NB4 (cell line): ENCODE measurements around the gene LIPH.
"Not testable (repeated sequence)": the region's sequence is repeated elsewhere in the genome, so short reads cannot be mapped to it uniquely, and the experiment has no call there.

Source experiments
- DNase-seq: peaks from one replicate; pipeline ENCODE4 v3.0.0; 2010; ENCODE audit warnings: low read depth
- H3K4me3 ChIP-seq: one replicate; pipeline ENCODE4 v1.5.1; 2011; ENCODE audit warnings: mild to moderate bottlenecking, low read depth, low read length, moderate library complexity
- MYC ChIP-seq: IDR thresholded peaks from 2 replicates; pipeline ENCODE4 v1.6.1; 2011; ENCODE audit warnings: low read depth, low read length
- POLR2A ChIP-seq: IDR thresholded peaks from 2 replicates; pipeline ENCODE4 v1.6.1; 2011; ENCODE audit warnings: mild to moderate bottlenecking; ENCODE audit not compliant: insufficient read length; ENCODE audit errors: extremely low read depth
- TF ChIP-seq, protein P1 (sequence below): IDR thresholded peaks from one replicate; pipeline ENCODE4 v1.5.1; 2012; ENCODE audit warnings: low read depth, low read length
- TF ChIP-seq, protein P2 (sequence below): IDR thresholded peaks from 2 replicates; pipeline ENCODE4 v1.6.1; 2011; ENCODE audit warnings: low read depth, low read length

The LIPH gene

DNA sequence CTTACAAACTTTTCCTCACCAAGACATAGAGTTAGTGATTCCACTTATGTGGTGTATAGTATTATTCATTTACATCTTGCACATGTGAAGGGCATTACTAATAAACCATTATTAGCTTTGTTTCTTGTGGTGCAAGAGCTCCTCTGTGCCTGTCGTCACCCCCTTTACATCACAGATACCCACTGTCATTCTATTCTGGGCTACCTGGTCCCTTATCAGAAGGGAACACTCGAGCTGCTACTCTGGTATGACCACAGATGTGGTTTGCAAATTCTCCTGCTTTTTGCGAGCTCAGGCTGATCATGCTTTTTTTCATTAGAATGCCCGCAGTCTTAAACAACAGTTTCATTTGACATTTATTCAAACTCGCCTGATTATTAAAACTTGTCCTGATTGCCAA is 19.8 kb upstream of the LIPH start:
- TF ChIP-seq, protein P1, sequence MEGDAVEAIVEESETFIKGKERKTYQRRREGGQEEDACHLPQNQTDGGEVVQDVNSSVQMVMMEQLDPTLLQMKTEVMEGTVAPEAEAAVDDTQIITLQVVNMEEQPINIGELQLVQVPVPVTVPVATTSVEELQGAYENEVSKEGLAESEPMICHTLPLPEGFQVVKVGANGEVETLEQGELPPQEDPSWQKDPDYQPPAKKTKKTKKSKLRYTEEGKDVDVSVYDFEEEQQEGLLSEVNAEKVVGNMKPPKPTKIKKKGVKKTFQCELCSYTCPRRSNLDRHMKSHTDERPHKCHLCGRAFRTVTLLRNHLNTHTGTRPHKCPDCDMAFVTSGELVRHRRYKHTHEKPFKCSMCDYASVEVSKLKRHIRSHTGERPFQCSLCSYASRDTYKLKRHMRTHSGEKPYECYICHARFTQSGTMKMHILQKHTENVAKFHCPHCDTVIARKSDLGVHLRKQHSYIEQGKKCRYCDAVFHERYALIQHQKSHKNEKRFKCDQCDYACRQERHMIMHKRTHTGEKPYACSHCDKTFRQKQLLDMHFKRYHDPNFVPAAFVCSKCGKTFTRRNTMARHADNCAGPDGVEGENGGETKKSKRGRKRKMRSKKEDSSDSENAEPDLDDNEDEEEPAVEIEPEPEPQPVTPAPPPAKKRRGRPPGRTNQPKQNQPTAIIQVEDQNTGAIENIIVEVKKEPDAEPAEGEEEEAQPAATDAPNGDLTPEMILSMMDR, result no peak
- no peak for TF ChIP-seq MYC
- TF ChIP-seq, protein P2, sequence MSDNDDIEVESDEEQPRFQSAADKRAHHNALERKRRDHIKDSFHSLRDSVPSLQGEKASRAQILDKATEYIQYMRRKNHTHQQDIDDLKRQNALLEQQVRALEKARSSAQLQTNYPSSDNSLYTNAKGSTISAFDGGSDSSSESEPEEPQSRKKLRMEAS, result no peak
- TF ChIP-seq POLR2A, result no peak
- H3K4me3 ChIP-seq, result no peak overlapping the region
- DNase-seq, result no peak

DNA sequence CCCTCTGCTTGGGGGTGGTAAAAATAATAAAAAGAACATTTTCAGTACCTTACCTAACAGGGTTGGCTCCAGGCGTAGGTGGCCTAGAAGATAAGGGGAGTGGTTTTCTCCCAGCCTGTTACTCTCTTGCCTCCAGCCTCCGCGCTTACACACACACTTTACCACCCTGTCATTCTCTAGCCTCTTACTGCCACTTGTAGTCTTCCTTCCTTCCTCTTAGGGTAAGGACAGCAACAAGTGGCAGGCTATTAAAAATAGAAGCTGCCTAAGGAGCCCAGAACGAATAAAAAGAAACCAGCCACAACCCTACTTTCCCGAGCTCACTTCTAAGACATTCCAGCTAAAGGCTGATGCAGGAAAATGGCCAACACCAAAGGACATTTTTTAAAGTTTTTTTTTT is 9.6 kb upstream of the LIPH start:
- TF ChIP-seq MYC, result no peak
- no peak for TF ChIP-seq POLR2A
- TF ChIP-seq, protein P2, result no peak
- TF ChIP-seq, protein P1, result no peak
- DNase-seq, result no peak
- no peak overlapping the region for H3K4me3 ChIP-seq

DNA sequence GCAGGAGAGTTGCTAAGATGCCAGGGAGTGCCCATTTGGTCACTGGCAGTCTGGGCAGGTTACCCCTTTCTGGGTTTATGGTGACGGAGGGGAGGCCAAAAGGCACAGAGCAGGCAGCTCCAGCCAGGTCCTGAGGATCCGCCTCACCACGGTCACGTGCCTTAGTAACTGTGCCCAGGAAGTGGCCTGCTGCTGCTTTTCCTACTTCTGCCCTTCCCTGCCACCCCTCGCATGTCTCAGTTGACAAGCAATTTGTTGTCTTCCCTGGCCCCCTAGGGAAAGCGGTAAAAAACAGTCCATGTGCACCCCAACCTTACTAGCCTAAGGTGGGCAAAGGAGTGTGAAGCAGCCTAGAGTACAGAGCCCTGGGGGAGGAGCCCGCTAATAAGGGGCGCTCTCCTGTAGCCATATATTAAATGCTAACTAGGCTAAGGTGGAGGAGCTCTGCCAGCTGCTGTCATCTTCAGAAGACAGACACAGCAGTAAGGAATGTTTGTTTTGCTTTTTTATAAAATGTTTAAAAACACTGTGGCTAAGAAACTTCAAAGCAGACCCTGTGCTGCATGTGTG is 9.1 kb upstream of the LIPH start:
- DNase-seq, result no peak
- TF ChIP-seq, protein P1, result no peak
- TF ChIP-seq, protein P2, result no peak
- TF ChIP-seq MYC (no peak), POLR2A (no peak)
- no peak overlapping the region for H3K4me3 ChIP-seq

DNA sequence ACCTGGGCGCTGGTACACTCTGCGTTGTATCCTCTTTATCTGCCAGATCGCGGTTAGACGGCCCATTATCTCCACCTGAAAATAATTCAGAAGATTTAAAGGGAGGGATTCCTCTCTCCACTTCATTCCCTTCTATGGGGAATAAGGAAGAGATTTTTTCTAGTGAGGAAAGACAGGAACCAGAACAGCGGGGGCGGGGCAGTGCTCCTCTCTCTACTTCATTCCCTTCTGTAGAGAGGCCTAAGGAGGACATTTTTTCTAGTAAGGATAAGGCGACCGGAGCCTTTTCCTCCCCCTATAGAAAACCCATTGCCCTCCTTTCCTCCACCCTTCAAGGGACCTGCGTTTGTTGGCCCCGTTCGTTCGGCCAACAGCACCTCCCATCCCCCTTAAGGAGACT is 8.3 kb upstream of the LIPH start:
- no peak overlapping the region for H3K4me3 ChIP-seq
- no peak for DNase-seq
- TF ChIP-seq, protein P1, result no peak
- no peak for TF ChIP-seq POLR2A
- TF ChIP-seq MYC, result no peak

DNA sequence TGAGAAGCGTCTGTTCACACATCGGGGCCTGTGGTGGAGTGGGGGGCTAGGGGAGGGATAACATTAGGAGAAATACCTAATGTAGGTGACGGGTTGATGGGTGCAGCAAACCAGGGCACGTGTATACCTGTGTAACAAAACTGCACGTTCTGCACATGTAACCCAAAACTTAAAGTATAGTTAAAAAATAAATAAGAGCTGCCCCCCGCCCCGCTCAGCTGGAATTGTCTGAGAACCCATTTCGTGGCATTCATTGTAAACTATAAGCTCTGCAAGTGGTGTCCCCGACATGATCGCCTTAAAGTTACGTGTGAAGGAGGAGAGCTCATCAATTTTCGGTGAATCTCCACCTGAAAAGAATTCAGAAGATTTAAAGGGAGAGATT is 7.3 kb upstream of the LIPH start:
- no peak for DNase-seq
- no peak for TF ChIP-seq POLR2A
- TF ChIP-seq, protein P1, result no peak
- no peak for TF ChIP-seq MYC
- TF ChIP-seq, protein P2, result no peak
- no peak overlapping the region for H3K4me3 ChIP-seq

DNA sequence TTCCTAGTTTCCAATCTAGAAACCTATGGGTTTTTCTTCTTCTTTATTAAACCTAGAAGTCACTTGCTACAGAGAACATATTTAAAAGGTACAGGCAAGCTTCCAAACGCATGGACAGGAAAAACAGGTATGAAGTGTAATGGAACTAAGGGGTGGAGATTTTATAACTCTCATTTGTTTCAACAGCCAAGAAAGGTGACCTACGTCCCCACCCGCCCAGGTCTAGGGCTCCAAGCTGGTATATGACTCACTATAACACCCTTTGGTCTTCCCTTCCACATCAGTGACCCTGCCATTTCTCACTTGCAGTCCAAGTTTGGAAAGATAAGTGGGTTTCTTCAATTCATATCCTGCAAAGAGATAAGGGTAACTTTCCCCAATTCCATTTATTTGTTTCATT is 6.0 kb upstream of the LIPH start:
- DNase-seq, result no peak
- H3K4me3 ChIP-seq, result no peak overlapping the region
- TF ChIP-seq, protein P2, result no peak

DNA sequence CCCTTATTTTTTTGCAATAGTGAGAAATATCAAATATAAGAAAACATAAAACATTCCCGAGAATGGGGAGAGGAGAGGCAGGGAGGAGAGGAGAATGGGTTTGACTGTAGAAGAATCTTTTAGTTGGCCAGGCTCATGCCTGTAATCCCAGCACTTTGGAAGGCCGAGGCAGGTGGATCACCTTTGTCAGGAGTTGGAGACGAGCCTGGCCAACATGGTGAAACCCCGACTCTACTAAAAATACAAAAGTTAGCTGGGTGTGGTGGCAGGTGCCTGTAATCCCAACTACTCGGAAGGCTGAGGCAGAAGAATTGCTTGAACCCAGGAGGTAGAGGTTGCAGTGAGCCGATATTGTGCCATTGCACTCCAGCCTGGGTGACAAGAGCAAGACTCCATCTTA is 4.3 kb upstream of the LIPH start:
- H3K4me3 ChIP-seq, DNase-seq: not testable (repeated sequence)
